ENCODE results near the gene ZNF827.

Gene ZNF827

GRCh38 chr4:145887241-145887991 is 51.2 kb downstream of the ZNF827 start:
- DNase-seq (ENCODE audit: low read depth in 2 of 2) = no peak

DNA sequence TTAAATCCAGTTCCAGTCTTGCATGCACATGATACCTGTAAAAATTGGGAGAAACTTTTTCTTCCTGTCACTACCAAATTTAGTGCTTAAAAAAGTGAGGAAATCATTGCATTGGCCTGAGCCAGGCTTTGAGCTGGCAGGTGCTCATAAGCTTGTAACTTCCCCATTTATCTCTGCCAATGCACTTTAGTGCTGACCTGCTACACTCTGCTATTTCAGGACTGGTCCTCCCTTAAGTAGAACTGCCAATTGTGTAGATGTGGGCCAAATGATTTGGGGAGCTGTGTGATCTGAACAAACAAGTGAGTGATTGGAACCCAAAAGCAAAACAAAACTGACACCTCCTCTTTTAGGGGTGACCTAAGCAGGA is 51.8 kb downstream of the ZNF827 start:
- no peak for DNase-seq (ENCODE audit: low read depth in 2 of 2)

GRCh38 chr4:145885666-145886065 is 53.0 kb downstream of the ZNF827 start:
- no peak for DNase-seq (ENCODE audit: low read depth in 2 of 2)

- no peak for DNase-seq (ENCODE audit: low read depth in 2 of 2)
Observed at GRCh38 chr4:145884775-145885174, 53.8 kb downstream of the ZNF827 start.

- no peak for DNase-seq (ENCODE audit: low read depth in 2 of 2)
Observed at GRCh38 chr4:145883101-145883694, 55.4 kb downstream of the ZNF827 start.

DNA sequence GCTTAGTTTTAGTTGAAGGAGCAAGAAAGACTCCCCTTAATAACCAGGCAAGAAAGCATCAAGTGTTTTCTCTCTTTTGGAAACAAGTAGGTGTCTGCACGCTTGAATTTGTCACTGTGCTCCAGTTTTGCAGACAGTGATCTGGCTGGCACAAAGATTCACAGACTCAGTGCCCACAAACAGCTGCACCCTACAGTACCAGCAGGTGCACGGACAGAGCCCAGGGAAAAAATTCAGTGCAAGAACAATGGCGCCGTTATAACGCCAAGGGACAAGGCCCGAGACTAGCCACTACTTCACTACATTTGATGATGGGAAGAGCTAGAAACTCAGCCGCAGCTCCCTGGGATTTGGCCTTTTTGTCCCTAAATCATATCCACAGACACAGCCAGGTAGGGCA is 56.0 kb downstream of the ZNF827 start:
- DNase-seq (ENCODE audit: low read depth in 2 of 2) = no peak

DNA sequence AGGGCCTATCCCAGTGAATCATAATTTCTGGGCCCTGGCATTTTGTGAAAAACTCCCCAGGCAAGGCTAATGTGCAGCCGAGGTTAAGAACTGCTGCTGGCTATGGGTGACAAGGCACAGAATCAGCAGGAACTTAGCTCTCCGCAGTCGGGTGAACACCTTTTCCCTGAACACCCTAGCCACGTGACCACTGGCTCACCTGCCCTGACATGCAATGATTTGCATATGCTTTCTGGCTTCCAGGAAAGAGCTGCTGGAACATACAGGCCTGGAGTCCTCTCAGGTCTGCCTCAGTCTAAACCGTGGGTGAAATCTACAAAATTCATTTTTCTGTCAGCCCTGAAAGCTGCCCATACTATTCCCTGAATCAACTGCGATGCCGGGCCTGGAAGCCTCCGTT is 56.6 kb downstream of the ZNF827 start:
- DNase-seq (ENCODE audit: low read depth in 2 of 2) = no peak

GRCh38 chr4:145881576-145881975 is 57.0 kb downstream of the ZNF827 start:
- DNase-seq (ENCODE audit: low read depth in 2 of 2) = no peak

DNA sequence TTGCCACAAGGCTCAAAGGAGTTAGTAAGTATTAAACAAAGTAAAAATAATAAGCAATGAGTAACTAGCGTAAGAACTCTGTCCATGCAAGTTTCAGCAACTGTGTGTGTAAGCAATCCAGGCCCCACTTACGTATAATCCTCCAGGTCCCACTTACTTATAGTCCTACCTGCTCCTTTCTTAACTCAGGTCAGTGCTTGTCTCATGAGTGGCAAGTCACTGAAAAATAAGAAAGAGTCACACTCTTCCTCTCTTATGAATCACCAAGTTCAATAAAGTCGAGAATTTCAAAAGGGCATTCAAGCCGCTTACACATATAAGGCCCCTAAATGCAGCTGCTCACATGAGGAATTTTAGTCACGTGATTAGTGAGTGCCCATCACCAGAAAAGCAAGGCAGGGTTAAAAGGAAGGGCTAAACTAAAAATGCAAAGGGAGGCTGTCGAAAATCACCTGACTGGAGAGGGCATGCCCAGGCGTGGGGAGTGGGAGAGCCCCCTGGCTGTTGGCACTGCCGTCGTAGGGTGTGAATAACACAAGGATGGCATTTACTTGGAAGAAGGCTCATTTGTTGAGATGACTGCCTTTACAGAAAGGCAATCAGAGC is 58.2 kb downstream of the ZNF827 start:
- no peak for DNase-seq (ENCODE audit: low read depth in 2 of 2)

DNA sequence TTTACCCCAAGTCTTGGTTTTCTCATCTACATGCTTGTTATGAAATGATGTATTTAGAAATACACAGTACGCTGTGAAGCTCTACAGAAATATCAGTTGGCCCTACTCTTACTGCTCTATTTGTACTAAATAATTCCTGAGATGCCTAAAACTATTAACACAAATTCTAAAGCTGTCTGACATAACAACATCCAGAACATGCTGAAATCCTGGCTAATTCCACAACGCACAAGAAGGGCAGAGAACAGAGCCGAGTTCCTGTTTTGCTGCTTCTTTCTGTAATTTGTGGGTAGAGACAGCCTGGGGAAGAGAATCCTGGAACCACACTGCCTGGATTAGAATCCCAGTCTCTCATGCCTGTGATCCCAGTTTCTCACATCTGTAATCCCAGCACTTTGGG is 59.0 kb downstream of the ZNF827 start:
- no peak for DNase-seq (ENCODE audit: low read depth in 2 of 2)

DNA sequence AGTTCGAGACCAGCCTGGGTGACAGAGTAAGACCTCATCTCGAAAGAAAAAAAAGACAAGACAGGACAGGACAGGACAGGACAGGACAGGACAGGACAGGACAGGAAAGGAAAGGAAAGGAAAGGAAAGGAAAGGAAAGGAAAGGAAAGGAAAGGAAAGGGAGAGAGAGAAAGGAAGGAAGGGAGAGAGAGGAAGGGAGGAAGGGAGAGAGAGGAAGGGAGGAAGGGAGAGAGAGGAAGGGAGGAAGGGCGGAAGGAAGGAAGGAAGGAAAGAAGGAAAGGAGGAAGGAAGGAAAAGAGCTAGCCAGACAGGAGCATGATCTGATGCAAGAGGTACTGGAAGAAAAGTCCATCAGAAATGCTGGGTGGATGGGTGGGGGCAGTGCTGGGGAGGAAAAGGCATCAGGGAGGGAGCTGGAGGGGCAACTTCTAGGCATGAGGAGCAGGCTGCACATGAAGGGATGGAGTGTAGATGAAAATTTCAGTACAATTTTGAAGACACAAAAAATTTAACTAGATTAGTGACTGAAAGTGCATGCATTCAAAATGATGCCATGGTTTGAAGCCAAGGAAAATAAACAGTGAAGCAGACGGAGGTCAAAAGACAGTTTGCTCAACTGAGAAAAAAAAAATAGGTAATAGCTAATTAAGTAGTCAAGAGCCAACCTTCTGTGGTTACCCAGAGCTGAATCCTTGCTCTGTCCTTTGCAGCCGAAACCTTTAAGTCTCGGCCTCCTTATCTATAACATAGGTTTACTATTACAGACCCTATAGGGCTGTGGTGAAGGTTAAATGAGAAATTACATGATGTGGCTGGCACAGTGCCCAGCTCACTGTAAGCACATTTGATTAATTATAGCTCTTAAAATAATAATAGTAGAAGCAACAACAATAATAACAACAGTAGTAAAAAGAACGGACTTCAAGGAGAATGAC is 59.9 kb downstream of the ZNF827 start:
- DNase-seq (ENCODE audit: low read depth in 2 of 2) = no peak

- no peak for DNase-seq (ENCODE audit: low read depth in 2 of 2)
Observed at GRCh38 chr4:145876531-145877180, 62.0 kb downstream of the ZNF827 start.

DNA sequence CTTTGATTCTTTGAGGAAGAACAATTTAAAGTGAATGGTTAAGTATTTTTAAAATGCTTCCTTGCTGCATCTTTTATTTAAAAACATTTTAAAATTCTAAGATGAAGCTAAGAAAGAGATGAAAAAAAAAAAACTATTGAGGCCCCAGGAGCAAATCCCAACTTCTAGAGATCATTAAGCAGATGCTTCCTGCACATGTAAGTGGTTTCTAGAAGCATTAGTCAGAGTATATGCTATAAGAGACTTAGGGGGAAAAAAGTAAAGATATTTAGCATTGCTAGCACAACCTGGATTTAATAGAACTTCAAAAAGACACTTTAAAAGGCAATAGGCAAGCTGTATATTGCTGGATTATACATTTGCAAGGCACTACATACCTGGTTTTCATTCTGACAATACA is 64.7 kb downstream of the ZNF827 start:
- DNase-seq (ENCODE audit: low read depth in 2 of 2) = no peak

- DNase-seq (ENCODE audit: low read depth in 2 of 2) = no peak
Observed at GRCh38 chr4:145871209-145871608, 67.4 kb downstream of the ZNF827 start.

- no peak for DNase-seq (ENCODE audit: low read depth in 2 of 2)
Observed at GRCh38 chr4:145870155-145871020, 68.2 kb downstream of the ZNF827 start.

DNA sequence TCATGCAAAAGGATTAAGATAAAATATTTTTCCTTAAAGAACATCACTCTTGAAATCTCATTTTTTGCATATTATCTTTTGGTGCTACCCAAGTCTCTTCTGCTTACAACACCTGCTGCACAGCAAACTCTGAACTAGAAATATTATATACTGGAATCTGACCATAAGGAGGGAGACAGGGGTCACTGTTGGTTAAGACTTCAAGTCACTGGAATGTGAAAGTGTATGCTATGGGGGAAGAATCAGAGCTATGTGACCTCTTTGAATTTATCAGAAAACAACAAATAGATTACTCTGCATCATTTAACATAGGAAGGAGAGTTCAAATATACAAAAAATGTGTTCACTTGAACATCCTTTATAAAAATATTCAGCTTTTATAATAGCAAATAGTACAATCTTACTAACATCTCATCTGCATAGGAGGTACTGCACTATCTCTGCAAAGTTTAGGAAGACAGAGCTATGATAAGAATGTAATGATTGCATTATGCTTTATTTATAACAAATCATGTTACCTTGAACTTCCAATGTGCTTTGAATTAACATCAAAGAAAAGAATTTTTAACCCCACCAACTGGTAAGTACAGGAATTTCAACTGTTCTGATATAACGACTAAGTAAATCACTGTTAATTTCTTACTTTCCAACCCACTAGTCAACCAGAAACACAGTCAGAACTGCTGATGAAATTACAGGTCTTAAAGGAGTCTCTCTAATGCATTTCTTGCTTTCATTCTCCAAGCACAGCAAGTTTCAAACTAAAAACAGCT is 69.8 kb downstream of the ZNF827 start:
- no peak for DNase-seq (ENCODE audit: low read depth in 2 of 2)

GRCh38 chr4:145867406-145867805 is 71.2 kb downstream of the ZNF827 start:
- DNase-seq (ENCODE audit: low read depth in 2 of 2) = no peak

GRCh38 chr4:145866991-145867390 is 71.6 kb downstream of the ZNF827 start:
- no peak for DNase-seq (ENCODE audit: low read depth in 2 of 2)

DNA sequence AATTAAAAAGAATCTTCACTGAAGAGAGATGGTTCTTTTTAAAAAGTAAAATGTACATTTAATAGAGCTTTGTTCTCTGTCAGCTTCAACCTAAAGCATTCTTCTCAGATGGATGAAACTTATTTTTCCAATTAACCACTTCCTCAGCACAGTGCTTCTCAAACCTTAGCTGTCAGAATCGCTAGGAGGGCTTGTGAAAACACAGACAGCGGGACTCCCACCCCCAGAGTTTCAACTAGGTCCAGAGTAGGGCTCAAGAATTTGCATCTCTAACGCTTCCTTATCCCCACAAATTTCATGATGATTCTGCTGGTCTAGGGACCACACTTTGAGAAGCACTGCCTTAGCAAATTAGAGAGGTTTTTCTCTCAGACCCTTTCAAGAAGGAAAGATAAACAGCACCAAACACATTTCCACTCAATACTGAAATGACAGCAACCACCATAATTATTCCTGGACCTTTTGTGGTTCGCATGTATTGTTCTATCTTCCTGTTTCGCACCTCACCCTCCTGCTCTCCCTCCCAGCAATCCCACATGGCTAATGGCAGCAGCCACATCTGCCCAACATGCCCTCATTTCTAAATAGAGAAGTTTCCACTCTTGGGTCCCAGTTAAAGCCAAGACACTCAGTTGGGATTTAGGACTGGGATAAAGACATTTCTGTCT is 73.2 kb downstream of the ZNF827 start:
- no peak for DNase-seq (ENCODE audit: low read depth in 2 of 2)
